Measurements from ENCODE around the gene PWWP2B.

PWWP2B gene

GRCh38 chr10:132458586-132459300, 61.7 kb downstream of the PWWP2B start:
- Histone ChIP-seq H3K27me3 (replicated peaks in 2 of 5; ENCODE audit: control insufficient read depth in 4 of 5, insufficient read depth in 5 of 5, low read length in 4 of 5) (no peaks in the 10 kb centered on the region), H3K4me3 (ENCODE audit: control insufficient read depth in 1 of 7, extremely low read depth in 1 of 7, insufficient read depth in 4 of 7, low read depth in 2 of 7, low read length in 6 of 7) (no peak overlapping the region), H3K36me3 (ENCODE audit: control insufficient read depth in 4 of 4, insufficient read depth in 4 of 4, low read length in 3 of 4) (no peaks in the 10 kb centered on the region), H3K9me3 (ENCODE audit: control extremely low read depth in 1 of 5, control insufficient read depth in 4 of 5, insufficient read depth in 2 of 5, low read depth in 1 of 5, low read length in 4 of 5) (no peaks in the 10 kb centered on the region), H3K27ac (ENCODE audit: insufficient read depth in 1 of 2, low read depth in 1 of 2, low read length in 2 of 2, poor library complexity in 1 of 2, severe bottlenecking in 2 of 2) (no peak overlapping the region), H3K4me1 (ENCODE audit: control extremely low read depth in 1 of 4, control insufficient read depth in 4 of 4, insufficient read depth in 4 of 4, low read length in 3 of 4) (peaks cover 0 to 6% (median 3%) of the 10 kb centered on the region in 4 experiments)
- 30% methylated on average over 26 of the region's 31 CpGs for WGBS (ENCODE audit: insufficient coverage)
- DNase-seq: peak in 2 of 3 donors; percentile 68
- ChIA-PET POLR2A (no interaction called here), CTCF (interaction anchor here (0.5 to 4.1 kb wide), 25 partner anchors 14 to 195 kb away, joined by 3 to 27 read pairs (median 4); no protein-coding TSS in a partner anchor)

GRCh38 chr10:132459301-132460003, 62.5 kb downstream of the PWWP2B start:
- ChIA-PET POLR2A (no interaction called here), CTCF (interaction anchor here (0.5 to 4.1 kb wide), 32 partner anchors 14 to 237 kb away, joined by 3 to 27 read pairs (median 4); no protein-coding TSS in a partner anchor)
- Histone ChIP-seq H3K27me3 (replicated peaks in 2 of 5; ENCODE audit: control insufficient read depth in 4 of 5, insufficient read depth in 5 of 5, low read length in 4 of 5) (no peaks in the 10 kb centered on the region), H3K4me1 (ENCODE audit: control extremely low read depth in 1 of 4, control insufficient read depth in 4 of 4, insufficient read depth in 4 of 4, low read length in 3 of 4) (peaks cover 0 to 6% (median 2%) of the 10 kb centered on the region in 4 experiments), H3K9me3 (ENCODE audit: control extremely low read depth in 1 of 5, control insufficient read depth in 4 of 5, insufficient read depth in 2 of 5, low read depth in 1 of 5, low read length in 4 of 5) (no peaks in the 10 kb centered on the region), H3K27ac (ENCODE audit: insufficient read depth in 1 of 2, low read depth in 1 of 2, low read length in 2 of 2, poor library complexity in 1 of 2, severe bottlenecking in 2 of 2) (no peak overlapping the region), H3K36me3 (ENCODE audit: control insufficient read depth in 4 of 4, insufficient read depth in 4 of 4, low read length in 3 of 4) (no peaks in the 10 kb centered on the region), H3K4me3 (ENCODE audit: control insufficient read depth in 1 of 7, extremely low read depth in 1 of 7, insufficient read depth in 4 of 7, low read depth in 2 of 7, low read length in 6 of 7) (no peak overlapping the region)
- 97% methylated on average over 21 of the region's 23 CpGs for WGBS (ENCODE audit: insufficient coverage)
- DNase-seq: no peak

- Histone ChIP-seq H3K27ac (ENCODE audit: insufficient read depth in 1 of 2, low read depth in 1 of 2, low read length in 2 of 2, poor library complexity in 1 of 2, severe bottlenecking in 2 of 2) (no peak overlapping the region), H3K9me3 (ENCODE audit: control extremely low read depth in 1 of 5, control insufficient read depth in 4 of 5, insufficient read depth in 2 of 5, low read depth in 1 of 5, low read length in 4 of 5) (no peaks in the 10 kb centered on the region), H3K27me3 (replicated peaks in 2 of 5; ENCODE audit: control insufficient read depth in 4 of 5, insufficient read depth in 5 of 5, low read length in 4 of 5) (no peaks in the 10 kb centered on the region), H3K4me3 (ENCODE audit: control insufficient read depth in 1 of 7, extremely low read depth in 1 of 7, insufficient read depth in 4 of 7, low read depth in 2 of 7, low read length in 6 of 7) (no peak overlapping the region), H3K4me1 (ENCODE audit: control extremely low read depth in 1 of 4, control insufficient read depth in 4 of 4, insufficient read depth in 4 of 4, low read length in 3 of 4) (peaks cover 0 to 6% (median 2%) of the 10 kb centered on the region in 4 experiments), H3K36me3 (ENCODE audit: control insufficient read depth in 4 of 4, insufficient read depth in 4 of 4, low read length in 3 of 4) (no peaks in the 10 kb centered on the region)
- no peak for DNase-seq
- POLR2A ChIA-PET: no interaction called here
- CTCF ChIA-PET: interaction anchor here (0.7 to 4.1 kb wide), 26 partner anchors 12 to 238 kb away, joined by 3 to 27 read pairs (median 4); no protein-coding TSS in a partner anchor
- WGBS (ENCODE audit: insufficient coverage): 92% methylated on average over 15 of the region's 15 CpGs
These were observed 63.1 kb downstream of the PWWP2B start for GRCh38 chr10:132460071-132460470.

GRCh38 chr10:132460691-132461090, 63.7 kb downstream of the PWWP2B start:
- Histone ChIP-seq H3K4me3 (ENCODE audit: control insufficient read depth in 1 of 7, extremely low read depth in 1 of 7, insufficient read depth in 4 of 7, low read depth in 2 of 7, low read length in 6 of 7) (no peak overlapping the region), H3K27me3 (replicated peaks in 2 of 5; ENCODE audit: control insufficient read depth in 4 of 5, insufficient read depth in 5 of 5, low read length in 4 of 5) (no peaks in the 10 kb centered on the region), H3K27ac (ENCODE audit: insufficient read depth in 1 of 2, low read depth in 1 of 2, low read length in 2 of 2, poor library complexity in 1 of 2, severe bottlenecking in 2 of 2) (no peak overlapping the region), H3K36me3 (ENCODE audit: control insufficient read depth in 4 of 4, insufficient read depth in 4 of 4, low read length in 3 of 4) (no peaks in the 10 kb centered on the region), H3K9me3 (ENCODE audit: control extremely low read depth in 1 of 5, control insufficient read depth in 4 of 5, insufficient read depth in 2 of 5, low read depth in 1 of 5, low read length in 4 of 5) (no peaks in the 10 kb centered on the region), H3K4me1 (ENCODE audit: control extremely low read depth in 1 of 4, control insufficient read depth in 4 of 4, insufficient read depth in 4 of 4, low read length in 3 of 4) (peaks cover 0 to 6% (median 2%) of the 10 kb centered on the region in 4 experiments)
- ChIA-PET CTCF (interaction anchor here (0.7 to 4.1 kb wide), 13 partner anchors 11 to 191 kb away, joined by 3 to 27 read pairs (median 4); no protein-coding TSS in a partner anchor), POLR2A (no interaction called here)
- WGBS (ENCODE audit: insufficient coverage): 92% methylated on average over 5 of the region's 5 CpGs
- no peak for DNase-seq

- Histone ChIP-seq H3K4me1 (ENCODE audit: control extremely low read depth in 1 of 4, control insufficient read depth in 4 of 4, insufficient read depth in 4 of 4, low read length in 3 of 4) (peaks cover 0 to 6% (median 2%) of the 10 kb centered on the region in 4 experiments), H3K27ac (ENCODE audit: insufficient read depth in 1 of 2, low read depth in 1 of 2, low read length in 2 of 2, poor library complexity in 1 of 2, severe bottlenecking in 2 of 2) (no peak overlapping the region), H3K9me3 (ENCODE audit: control extremely low read depth in 1 of 5, control insufficient read depth in 4 of 5, insufficient read depth in 2 of 5, low read depth in 1 of 5, low read length in 4 of 5) (no peaks in the 10 kb centered on the region), H3K36me3 (ENCODE audit: control insufficient read depth in 4 of 4, insufficient read depth in 4 of 4, low read length in 3 of 4) (no peaks in the 10 kb centered on the region), H3K4me3 (ENCODE audit: control insufficient read depth in 1 of 7, extremely low read depth in 1 of 7, insufficient read depth in 4 of 7, low read depth in 2 of 7, low read length in 6 of 7) (no peak overlapping the region), H3K27me3 (replicated peaks in 2 of 5; ENCODE audit: control insufficient read depth in 4 of 5, insufficient read depth in 5 of 5, low read length in 4 of 5) (no peaks in the 10 kb centered on the region)
- POLR2A ChIA-PET: no interaction called here
- CTCF ChIA-PET: interaction anchor here (0.7 to 4.1 kb wide), 6 partner anchors 89 to 178 kb away, joined by 3 to 27 read pairs (median 11); no protein-coding TSS in a partner anchor
- DNase-seq: no peak
- 96% methylated on average over 14 of the region's 14 CpGs for WGBS (ENCODE audit: insufficient coverage)
These were observed 64.2 kb downstream of the PWWP2B start for GRCh38 chr10:132461103-132461682.

- Histone ChIP-seq H3K27me3 (replicated peaks in 2 of 5; ENCODE audit: control insufficient read depth in 4 of 5, insufficient read depth in 5 of 5, low read length in 4 of 5) (no peaks in the 10 kb centered on the region), H3K9me3 (ENCODE audit: control extremely low read depth in 1 of 5, control insufficient read depth in 4 of 5, insufficient read depth in 2 of 5, low read depth in 1 of 5, low read length in 4 of 5) (no peaks in the 10 kb centered on the region), H3K4me3 (ENCODE audit: control insufficient read depth in 1 of 7, extremely low read depth in 1 of 7, insufficient read depth in 4 of 7, low read depth in 2 of 7, low read length in 6 of 7) (no peak overlapping the region), H3K27ac (ENCODE audit: insufficient read depth in 1 of 2, low read depth in 1 of 2, low read length in 2 of 2, poor library complexity in 1 of 2, severe bottlenecking in 2 of 2) (no peak overlapping the region), H3K4me1 (ENCODE audit: control extremely low read depth in 1 of 4, control insufficient read depth in 4 of 4, insufficient read depth in 4 of 4, low read length in 3 of 4) (peaks cover 0 to 6% (median 2%) of the 10 kb centered on the region in 4 experiments), H3K36me3 (ENCODE audit: control insufficient read depth in 4 of 4, insufficient read depth in 4 of 4, low read length in 3 of 4) (no peaks in the 10 kb centered on the region)
- WGBS (ENCODE audit: insufficient coverage): 95% methylated on average over 15 of the region's 19 CpGs
- POLR2A ChIA-PET: no interaction called here
- no peak for DNase-seq
- CTCF ChIA-PET: interaction anchor here (0.7 to 4.1 kb wide), 5 partner anchors 89 to 177 kb away, joined by 3 to 24 read pairs (median 5); no protein-coding TSS in a partner anchor
These were observed 64.8 kb downstream of the PWWP2B start for GRCh38 chr10:132461683-132462231.

Data from common myeloid progenitor, CD34-positive (primary cell).